Lower leg skin (tissue), 4 donors: ENCODE data around the gene INHBE. TPM values are rescaled to one million over a fixed set of nuclear protein-coding genes. Genes with fewer than 3 reads are reported as not detected.

Experiments used
- DNase-seq, 2 donors: peaks; one replicate each; pipeline ENCODE4 v3.0.0-alpha.2; 2019; ENCODE audit warnings: low spot score in 2 of 2
- H3K4me3 ChIP-seq: fragments of 200-600 bp; sonication (generic); 2 replicates; pipeline ENCODE4 v1.5.1; 2017; ENCODE audit warnings: mild to moderate bottlenecking, low read depth; ENCODE audit not compliant: poor library complexity, severe bottlenecking
- CTCF ChIP-seq, 3 donors: fragments of 450-650 bp; IDR thresholded peaks; one replicate each; pipeline ENCODE4 v1.5.1; 2016; ENCODE audit warnings: antibody characterized with exemption in 3 of 3, mild to moderate bottlenecking in 3 of 3, moderate library complexity in 2 of 3
- POLR2A ChIP-seq, 2 donors: fragments of 450-650 bp; IDR thresholded peaks; one replicate each; pipeline ENCODE4 v1.6.1; 2016 to 2017; ENCODE audit warnings: antibody characterized with exemption in 2 of 2, mild to moderate bottlenecking in 1 of 2, moderate library complexity in 1 of 2
- WGBS, 2 donors: methylation state at CpG; one replicate each; pipeline ENCODE4 v1.1.5; 2018; 5-methylcytosine and 5-hydroxymethylcytosine counted together
- intact Hi-C: fragments of 100-400 bp; cut with DNase I; formaldehyde crosslinking; loops from one replicate; pipeline ENCODE4 v1.15.0; 2023; ENCODE audit warnings: low total_unique reads
- total RNA-seq, 4 donors: library from RNA; depleted of rRNA; stranded (reverse); fragments of >200 nt; gene quantifications; one replicate each; pipeline ENCODE4 v1.1.0, GENCODE V29; 2016

Gene INHBE
- total RNA-seq, 4 donors from 2014 or later, result not detected

GRCh38 chr12:57474862-57475261, 19.8 kb downstream of the INHBE start:
- intact Hi-C loops, result no loop called here
- TF ChIP-seq CTCF (IDR thresholded peaks at IDR 0.05), result no peak
- no peak for TF ChIP-seq POLR2A (IDR thresholded peaks at IDR 0.05)
- no peak for DNase-seq
- H3K4me3 ChIP-seq, result no peak overlapping the region
- 33 to 63% methylated on average over 7 of the region's 7 CpGs for WGBS, 2 donors

GRCh38 chr12:57475271-57476161, 20.4 kb downstream of the INHBE start:
- WGBS, 2 donors, result 7 to 10% methylated on average over 61 to 77 of the region's 84 CpGs
- intact Hi-C loops, result no loop called here
- TF ChIP-seq POLR2A (IDR thresholded peaks at IDR 0.05) (no peak), CTCF (IDR thresholded peaks at IDR 0.05) (no peak)
- DNase-seq, result no peak
- H3K4me3 ChIP-seq, result no peak overlapping the region

- no peak for TF ChIP-seq POLR2A (IDR thresholded peaks at IDR 0.05)
- no peak for TF ChIP-seq CTCF (IDR thresholded peaks at IDR 0.05)
- H3K4me3 ChIP-seq, result no peak overlapping the region
- 25 to 27% methylated on average over 29 of the region's 29 CpGs for WGBS, 2 donors
- no peak for DNase-seq
- intact Hi-C loops, result no loop called here
These were observed 21.3 kb downstream of the INHBE start for GRCh38 chr12:57476162-57476992.

GRCh38 chr12:57476993-57477709, 22.0 kb downstream of the INHBE start:
- H3K4me3 ChIP-seq, result no peak overlapping the region
- TF ChIP-seq POLR2A (IDR thresholded peaks at IDR 0.05) (no peak), CTCF (IDR thresholded peaks at IDR 0.05) (no peak)
- intact Hi-C loops, result no loop called here
- no peak for DNase-seq
- WGBS, 2 donors, result 84 to 86% methylated on average over 15 of the region's 15 CpGs

GRCh38 chr12:57477710-57478681, 22.9 kb downstream of the INHBE start:
- DNase-seq, result no peak
- 71 to 72% methylated on average over 12 of the region's 12 CpGs for WGBS, 2 donors
- intact Hi-C loops, result no loop called here
- no peak for TF ChIP-seq CTCF (IDR thresholded peaks at IDR 0.05)
- no peak for TF ChIP-seq POLR2A (IDR thresholded peaks at IDR 0.05)
- no peak overlapping the region for H3K4me3 ChIP-seq
